H1 (cell line): ENCODE measurements around the gene PEAK1. TPM values are rescaled to one million over a fixed set of nuclear protein-coding genes. Genes with fewer than 3 reads are reported as not detected.

Experiments used
- CTCF ChIA-PET: fragments of 300-600 bp; sonication (Branson Sonifier 250); formaldehyde crosslinking; loops from one replicate; lab custom pipeline; 2021; ENCODE audit not compliant: partially characterized antibody; lab: Charles Lee
- POLR2A ChIA-PET: fragments of 300-600 bp; sonication (Branson Sonifier 250); formaldehyde crosslinking; loops from one replicate; lab custom pipeline; 2021; ENCODE audit warnings: inconsistent platforms; ENCODE audit not compliant: partially characterized antibody; lab: Charles Lee
- DNase-seq, 2 experiments: peaks; one replicate each; pipeline versions ENCODE4 v3.0.0 to v3.0.0-alpha.2; 2010 to 2022; ENCODE audit warnings: low spot score in 2 of 2, low read depth in 1 of 2, mixed read lengths in 1 of 2
- FAIRE-seq: peaks from 2 replicates; lab custom pipeline; 2011; peaks lifted over from hg19 to GRCh38; lab: Jason Lieb, UNC
- H2AFZ ChIP-seq: 2 replicates; pipeline ENCODE4 v1.8.1; 2012; ENCODE audit warnings: low read length, inconsistent platforms
- H2AK5ac ChIP-seq: 2 replicates; pipeline ENCODE4 v1.6.1; 2013; ENCODE audit warnings: low read depth, low read length
- H2BK120ac ChIP-seq: replicated peaks from 2 replicates; pipeline ENCODE3; 2013; ENCODE audit warnings: low read depth, low read length, inconsistent platforms
- H2BK12ac ChIP-seq: 2 replicates; pipeline ENCODE4 v1.6.1; 2013; ENCODE audit warnings: low read depth, low read length
- H2BK15ac ChIP-seq: 2 replicates; pipeline ENCODE4 v1.6.1; 2013; ENCODE audit warnings: low read length
- H2BK20ac ChIP-seq: 2 replicates; pipeline ENCODE4 v1.6.1; 2013; ENCODE audit warnings: low read length
- H2BK5ac ChIP-seq: 2 replicates; pipeline ENCODE4 v1.6.1; 2013; ENCODE audit warnings: low read depth, low read length
- H3K14ac ChIP-seq: 2 replicates; pipeline ENCODE4 v1.6.1; 2013; ENCODE audit warnings: inconsistent platforms; ENCODE audit not compliant: insufficient read length
- H3K18ac ChIP-seq: 2 replicates; pipeline ENCODE4 v1.6.1; 2013; ENCODE audit warnings: low read length; ENCODE audit errors: extremely low read depth
- H3K23ac ChIP-seq: 2 replicates; pipeline ENCODE4 v1.6.1; 2013; ENCODE audit warnings: inconsistent platforms; ENCODE audit not compliant: insufficient read length
- H3K23me2 ChIP-seq: 2 replicates; pipeline ENCODE4 v1.6.1; 2013; ENCODE audit warnings: low read depth, low read length
- H3K27ac ChIP-seq: 2 replicates; pipeline ENCODE4 v1.6.1; 2011; ENCODE audit warnings: low read depth, low read length, inconsistent platforms
- H3K27me3 ChIP-seq, 4 experiments: replicated peaks in 1 of 4; 1 replicate in 1 of 4; 2 replicates in 3 of 4; pipeline versions ENCODE4 v1.6.1 to v1.8.1; 2011 to 2013; ENCODE audit warnings: low read length in 3 of 4, mild to moderate bottlenecking in 3 of 4, inconsistent platforms in 2 of 4, mixed read lengths in 2 of 4, moderate library complexity in 1 of 4; ENCODE audit not compliant: control insufficient read depth in 3 of 4, insufficient read depth in 3 of 4; ENCODE audit errors: extremely low read depth in 1 of 4
- H3K36me3 ChIP-seq, 4 experiments: 2 replicates each; pipeline versions ENCODE4 v1.6.1 to v1.8.1; 2011 to 2013; ENCODE audit warnings: mild to moderate bottlenecking in 4 of 4, low read length in 3 of 4, moderate library complexity in 2 of 4, control low read depth in 1 of 4, inconsistent platforms in 1 of 4; ENCODE audit not compliant: insufficient read depth in 4 of 4, control insufficient read depth in 2 of 4
- H3K4ac ChIP-seq: replicated peaks from 2 replicates; pipeline ENCODE3; 2013; ENCODE audit warnings: low read length, low read depth, mixed read lengths, inconsistent platforms; ENCODE audit not compliant: insufficient read length
- H3K4me1 ChIP-seq, 4 experiments: replicated peaks in 1 of 4; 1 replicate in 1 of 4; 2 replicates in 3 of 4; pipeline versions ENCODE4 v1.6.1 to v1.8.1; 2011 to 2013; ENCODE audit warnings: low read length in 3 of 4, inconsistent platforms in 2 of 4, mixed read lengths in 1 of 4; ENCODE audit not compliant: insufficient read depth in 4 of 4, control insufficient read depth in 3 of 4
- H3K4me2 ChIP-seq, 2 experiments: 2 replicates each; pipeline versions ENCODE4 v1.6.1 to v1.8.1; 2011 to 2013; ENCODE audit warnings: low read depth in 2 of 2, low read length in 2 of 2, control low read depth in 1 of 2, inconsistent platforms in 1 of 2, mild to moderate bottlenecking in 1 of 2; ENCODE audit not compliant: insufficient read depth in 1 of 2
- H3K4me3 ChIP-seq, 4 experiments: fragments of 200-600, 300-600 bp in 1 of 4; sonication (generic), shearing (Covaris generic), sonication (Bioruptor Twin) in 1 of 4; 2 replicates each; pipeline versions ENCODE4 v1.5.1 to v1.8.1; 2011 to 2016; ENCODE audit warnings: low read length in 4 of 4, low read depth in 3 of 4, control low read depth in 2 of 4, inconsistent platforms in 2 of 4, mild to moderate bottlenecking in 2 of 4, mixed read lengths in 1 of 4, moderate library complexity in 1 of 4; ENCODE audit not compliant: insufficient read depth in 2 of 4; ENCODE audit errors: extremely low read depth in 1 of 4
- H3K56ac ChIP-seq: replicated peaks from 2 replicates; pipeline ENCODE3; 2013; ENCODE audit warnings: low read depth, mild to moderate bottlenecking, mixed read lengths, low read length, inconsistent platforms; ENCODE audit not compliant: insufficient read length
- H3K79me1 ChIP-seq: 2 replicates; pipeline ENCODE4 v1.6.1; 2013; ENCODE audit warnings: low read depth, low read length, control low read depth
- H3K79me2 ChIP-seq, 2 experiments: 2 replicates each; pipeline versions ENCODE4 v1.6.1 to v1.8.1; 2012 to 2013; ENCODE audit warnings: low read length in 2 of 2, mild to moderate bottlenecking in 2 of 2, inconsistent platforms in 1 of 2; ENCODE audit not compliant: insufficient read depth in 2 of 2, control insufficient read depth in 1 of 2
- H3K9ac ChIP-seq, 4 experiments: replicated peaks in 1 of 4; 1 replicate in 1 of 4; 2 replicates in 3 of 4; pipeline versions ENCODE4 v1.6.1 to v1.8.1; 2011 to 2013; ENCODE audit warnings: low read depth in 3 of 4, low read length in 3 of 4, control low read depth in 2 of 4, mild to moderate bottlenecking in 2 of 4, moderate library complexity in 2 of 4, inconsistent platforms in 1 of 4; ENCODE audit errors: extremely low read depth in 1 of 4
- H3K9me3 ChIP-seq, 2 experiments: 2 replicates each; pipeline versions ENCODE4 v1.6.1 to v1.8.1; 2012 to 2013; ENCODE audit warnings: mild to moderate bottlenecking in 2 of 2, moderate library complexity in 2 of 2, control low read depth in 1 of 2, inconsistent platforms in 1 of 2, low read depth in 1 of 2, low read length in 1 of 2, mixed read lengths in 1 of 2; ENCODE audit not compliant: insufficient read depth in 2 of 2
- H4K20me1 ChIP-seq, 2 experiments: replicated peaks in 1 of 2; 2 replicates each; pipeline versions ENCODE3 to v1.8.1; 2011 to 2013; ENCODE audit warnings: inconsistent platforms in 2 of 2, low read length in 2 of 2, mild to moderate bottlenecking in 1 of 2; ENCODE audit not compliant: insufficient read depth in 2 of 2, control insufficient read depth in 1 of 2
- H4K5ac ChIP-seq: 2 replicates; pipeline ENCODE4 v1.6.1; 2013; ENCODE audit warnings: low read length, low read depth, mixed read lengths, inconsistent platforms; ENCODE audit not compliant: insufficient read length
- H4K8ac ChIP-seq: 2 replicates; pipeline ENCODE4 v1.8.0; 2013; ENCODE audit warnings: mild to moderate bottlenecking, moderate library complexity, low read length, inconsistent platforms; ENCODE audit not compliant: insufficient read depth; ENCODE audit errors: extremely low read depth
- H4K91ac ChIP-seq: replicated peaks from 2 replicates; pipeline ENCODE3; 2013; ENCODE audit warnings: low read length, mixed read lengths, inconsistent platforms; ENCODE audit not compliant: insufficient read length
- EP300 ChIP-seq, 2 experiments: IDR thresholded peaks; 1 replicate in 1 of 2; 2 replicates in 1 of 2; pipeline ENCODE4 v1.6.1; 2011 to 2012; ENCODE audit warnings: low read depth in 2 of 2, low read length in 2 of 2, mild to moderate bottlenecking in 2 of 2, borderline replicate concordance in 1 of 2, inconsistent platforms in 1 of 2, moderate library complexity in 1 of 2
- GABPA ChIP-seq: IDR thresholded peaks from 2 replicates; pipeline ENCODE4 v1.6.1; 2011; ENCODE audit warnings: mild to moderate bottlenecking, low read length, moderate library complexity, borderline replicate concordance; ENCODE audit not compliant: insufficient read depth
- KDM5A ChIP-seq: fragments of 200-600 bp; IDR thresholded peaks from 2 replicates; pipeline ENCODE4 v1.7.1; 2012; ENCODE audit warnings: mild to moderate bottlenecking, low read length, inconsistent platforms, mixed read lengths
- RBBP5 ChIP-seq: IDR thresholded peaks from 2 replicates; pipeline ENCODE4 v1.7.1; 2012; ENCODE audit warnings: low read depth, mild to moderate bottlenecking, inconsistent platforms, low read length, moderate library complexity, borderline replicate concordance
- RNF2 ChIP-seq: fragments of 200-900, 300-1000 bp; sonication (generic); IDR thresholded peaks from 2 replicates; pipeline ENCODE4 v1.7.1; 2016; ENCODE audit warnings: borderline replicate concordance, low read depth, mild to moderate bottlenecking, antibody characterized with exemption, low read length; ENCODE audit not compliant: poor library complexity, severe bottlenecking; ENCODE audit errors: missing control alignments
- RXRA ChIP-seq: IDR thresholded peaks from 2 replicates; pipeline ENCODE4 v1.6.1; 2011; ENCODE audit warnings: low read depth, mild to moderate bottlenecking, low read length, moderate library complexity; ENCODE audit not compliant: insufficient read depth
- SP1 ChIP-seq: IDR thresholded peaks from 2 replicates; pipeline ENCODE4 v1.6.1; 2011; ENCODE audit warnings: low read depth, low read length
- SP4 ChIP-seq: IDR thresholded peaks from 2 replicates; pipeline ENCODE4 v1.6.1; 2012; ENCODE audit warnings: low read length, inconsistent platforms
- TBP ChIP-seq: IDR thresholded peaks from 2 replicates; pipeline ENCODE4 v1.6.1; 2011; ENCODE audit warnings: low read depth, low read length, improper control_type of control experiment
- YY1 ChIP-seq: IDR thresholded peaks from 2 replicates; pipeline ENCODE4 v1.6.1; 2011; ENCODE audit warnings: low read depth, mild to moderate bottlenecking, low read length
- WGBS, 2 experiments: shearing (Covaris generic) in 1 of 2; methylation state at CpG; one replicate each; pipeline versions ENCODE4 v1.1.6 to v1.1.7; 2013 to 2015; ENCODE audit warnings: low lambda C conversion rate in 2 of 2, mixed read lengths in 2 of 2, inconsistent platforms in 1 of 2, low coverage in 1 of 2, missing lambda C conversion rate in 1 of 2; ENCODE audit not compliant: insufficient replicate concordance in 2 of 2, insufficient coverage in 1 of 2, insufficient read length in 1 of 2; ENCODE audit errors: extremely low coverage in 1 of 2, missing lambda C conversion rate in 1 of 2; 5-methylcytosine and 5-hydroxymethylcytosine counted together
- polyA plus RNA-seq, 7 experiments: library from polyadenylated mRNA; depleted of rRNA in 3 of 7; stranded (reverse) in 5 of 7; unstranded in 2 of 7; fragments of >200 nt in 5 of 7; fragments of 200-250 nt in 2 of 7; gene quantifications; 1 replicate in 5 of 7; 2 replicates in 1 of 7; 4 replicates in 1 of 7; pipeline versions ENCODE4 v1.2.1 to v1.2.3, GENCODE V29; 2011 to 2013; ENCODE audit warnings: missing spikeins in 2 of 7, mixed read lengths in 2 of 7
- total RNA-seq: library from RNA; stranded (reverse); fragmentation: NEBNext Ultra II Directional; extraction: Animal tissue kit (Norgen Biotek cat#: 25700); gene quantifications from 2 replicates; pipeline ENCODE4 v1.2.1, GENCODE V29; 2021

The PEAK1 gene
- total and polyA plus RNA-seq, 2 of the 8 experiments (the other 6 are each of a cell fraction or from before 2014, with no cell fraction given), result 8.8 to 44.8 TPM

DNA sequence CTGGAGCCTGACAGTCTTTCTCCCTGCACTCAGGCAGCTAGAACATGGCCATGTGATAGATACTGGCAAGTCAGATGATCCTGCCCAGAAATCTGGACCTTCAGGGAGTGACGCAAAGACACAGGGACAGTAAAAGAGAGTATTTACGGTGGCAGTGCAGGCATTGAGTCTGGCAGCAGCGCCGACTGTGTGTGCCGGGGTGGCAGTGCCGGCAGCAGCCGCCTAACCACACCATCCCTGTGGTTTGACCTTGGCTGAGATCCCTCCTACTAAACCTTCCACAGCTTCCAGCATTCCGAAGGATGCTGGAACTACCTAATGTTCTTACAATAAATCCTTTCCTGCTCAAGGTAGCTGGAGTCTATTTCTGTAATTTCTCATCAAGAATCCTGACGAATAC, 344.4 kb downstream of the PEAK1 start:
- ChIA-PET CTCF (interaction anchor here (0.9 kb wide), 1 partner anchor 37 kb away, joined by 3 read pairs; no protein-coding TSS in a partner anchor), POLR2A (no interaction called here)
- Histone ChIP-seq H3K4me1 (peaks cover 0 to 4% (median 0%) of the 10 kb centered on the region in 4 experiments; a peak in 3 of 7 replicates), H3K18ac (no peak overlapping the region), H4K8ac (no peak overlapping the region), H3K27ac (no peak overlapping the region), H3K56ac (no peak overlapping the region), H2BK120ac (no peak overlapping the region), H4K5ac (no peak overlapping the region), H3K14ac (no peak overlapping the region), H3K27me3 (no peaks in the 10 kb centered on the region), H3K4me3 (no peak overlapping the region), H2BK12ac (no peak overlapping the region), H4K20me1 (no peaks in the 10 kb centered on the region), H3K79me1 (no peaks in the 10 kb centered on the region), H2BK5ac (no peak overlapping the region), H2BK20ac (no peak overlapping the region), H3K36me3 (no peaks in the 10 kb centered on the region), H3K4me2 (no peak overlapping the region), H2BK15ac (no peak overlapping the region), H3K4ac (no peak overlapping the region), H4K91ac (no peak overlapping the region), H3K79me2 (no peaks in the 10 kb centered on the region), H3K9me3 (no peaks in the 10 kb centered on the region), H3K23ac (no peak overlapping the region), H3K9ac (no peak overlapping the region), H3K23me2 (no peaks in the 10 kb centered on the region; the same call in 1 of the 2 replicates), H2AFZ (no peak overlapping the region), H2AK5ac (no peak overlapping the region)
- TF ChIP-seq SP1 (no peak), GABPA (no peak), RBBP5 (no peak), EP300 (IDR thresholded peaks at IDR 0.05; ENCODE audit: borderline replicate concordance in 1 of 2, low read depth in 2 of 2, low read length in 2 of 2) (no peak), YY1 (no peak), RNF2 (no peak), KDM5A (no peak), RXRA (no peak), TBP (no peak), SP4 (no peak)
- DNase-seq (no peak), FAIRE-seq (no peak)
- WGBS, 2 experiments, result 88% methylated on average over 9 of the region's 9 CpGs; no CpG with 5 or more reads in 1 of the 2 experiments
